ENCODE measurements around the gene ZNF805. TPM values are rescaled to one million over a fixed set of nuclear protein-coding genes. Genes with fewer than 3 reads are reported as not detected.

Gene ZNF805
- total and polyA plus RNA-seq, 2 of the 13 experiments (the other 11 are each of a cell fraction or from before 2014, with no cell fraction given) = 5.1 to 12.8 TPM

DNA sequence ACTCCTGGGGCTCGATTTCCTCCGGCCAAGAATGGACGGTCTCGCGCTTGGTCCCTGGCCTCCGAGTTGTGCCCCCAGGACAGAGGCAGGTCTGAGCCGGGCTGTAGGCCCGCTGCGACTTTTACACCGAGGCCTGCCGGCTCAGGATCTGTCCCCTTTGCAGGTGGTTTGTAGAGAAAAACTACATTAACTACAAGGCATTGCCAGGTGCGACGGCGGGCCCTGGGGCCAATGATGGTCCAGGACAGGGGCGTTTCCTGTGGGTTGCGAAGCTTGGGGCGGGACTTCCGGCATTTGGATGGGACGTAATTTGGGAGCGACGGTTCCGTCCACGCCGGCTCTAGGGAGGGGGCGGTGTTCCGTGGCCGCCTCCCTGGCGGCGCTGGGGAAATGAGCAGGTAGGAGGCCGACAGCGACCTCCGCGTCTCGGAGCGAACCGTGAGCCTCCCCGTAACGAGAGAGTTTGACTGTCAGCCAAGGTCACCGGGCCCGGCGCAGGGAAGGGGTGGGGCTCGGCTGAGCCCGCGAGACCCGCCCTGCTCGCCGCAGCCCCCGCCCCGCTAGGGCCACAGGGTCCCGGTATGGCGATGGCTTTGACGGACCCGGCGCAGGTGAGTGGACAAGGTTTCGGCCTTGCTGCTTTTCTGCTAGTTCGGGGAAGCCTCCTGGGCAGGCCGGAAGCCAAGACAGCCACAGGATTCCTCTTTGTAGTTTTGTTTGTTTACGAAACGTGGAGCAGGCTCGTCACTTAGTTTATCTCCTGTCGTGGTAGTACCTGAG, at the start of gene ZNF805 (continued):
- TF ChIP-seq, protein P1, sequence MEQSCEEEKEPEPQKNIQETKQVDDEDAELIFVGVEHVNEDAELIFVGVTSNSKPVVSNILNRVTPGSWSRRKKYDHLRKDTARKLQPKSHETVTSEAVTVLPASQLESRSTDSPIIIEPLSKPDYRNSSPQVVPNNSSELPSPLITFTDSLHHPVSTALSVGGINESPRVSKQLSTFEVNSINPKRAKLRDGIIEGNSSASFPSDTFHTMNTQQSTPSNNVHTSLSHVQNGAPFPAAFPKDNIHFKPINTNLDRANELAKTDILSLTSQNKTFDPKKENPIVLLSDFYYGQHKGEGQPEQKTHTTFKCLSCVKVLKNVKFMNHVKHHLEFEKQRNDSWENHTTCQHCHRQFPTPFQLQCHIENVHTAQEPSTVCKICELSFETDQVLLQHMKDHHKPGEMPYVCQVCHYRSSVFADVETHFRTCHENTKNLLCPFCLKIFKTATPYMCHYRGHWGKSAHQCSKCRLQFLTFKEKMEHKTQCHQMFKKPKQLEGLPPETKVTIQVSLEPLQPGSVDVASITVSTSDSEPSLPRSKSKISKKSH (CRISPR knock-in tag; IDR thresholded peaks at IDR 0.05; ENCODE audit: borderline replicate concordance) = 0 out of 2 replicates have a peak, but pooled peaks have one; percentile 39
- TF ChIP-seq POGZ (CRISPR knock-in tag; IDR thresholded peaks at IDR 0.05) (peak; percentile 91), HNRNPLL (IDR thresholded peaks at IDR 0.05; ENCODE audit: low read depth, low read length, poor library complexity, severe bottlenecking) (peak; percentile 57), ZNF337 (CRISPR knock-in tag; IDR thresholded peaks at IDR 0.05; ENCODE audit: borderline replicate concordance, low read depth) (no peak), NBN (conservative IDR thresholded peaks at IDR 0.05) (no peak)
- TF ChIP-seq, protein P2, sequence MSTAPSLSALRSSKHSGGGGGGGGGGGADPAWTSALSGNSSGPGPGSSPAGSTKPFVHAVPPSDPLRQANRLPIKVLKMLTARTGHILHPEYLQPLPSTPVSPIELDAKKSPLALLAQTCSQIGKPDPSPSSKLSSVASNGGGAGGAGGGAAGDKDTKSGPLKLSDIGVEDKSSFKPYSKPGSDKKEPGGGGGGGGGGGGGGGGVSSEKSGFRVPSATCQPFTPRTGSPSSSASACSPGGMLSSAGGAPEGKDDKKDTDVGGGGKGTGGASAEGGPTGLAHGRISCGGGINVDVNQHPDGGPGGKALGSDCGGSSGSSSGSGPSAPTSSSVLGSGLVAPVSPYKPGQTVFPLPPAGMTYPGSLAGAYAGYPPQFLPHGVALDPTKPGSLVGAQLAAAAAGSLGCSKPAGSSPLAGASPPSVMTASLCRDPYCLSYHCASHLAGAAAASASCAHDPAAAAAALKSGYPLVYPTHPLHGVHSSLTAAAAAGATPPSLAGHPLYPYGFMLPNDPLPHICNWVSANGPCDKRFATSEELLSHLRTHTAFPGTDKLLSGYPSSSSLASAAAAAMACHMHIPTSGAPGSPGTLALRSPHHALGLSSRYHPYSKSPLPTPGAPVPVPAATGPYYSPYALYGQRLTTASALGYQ (CRISPR knock-in tag; IDR thresholded peaks at IDR 0.05) = peak; percentile 38; the same call in 1 of the 2 replicates
- TF ChIP-seq, protein P3, sequence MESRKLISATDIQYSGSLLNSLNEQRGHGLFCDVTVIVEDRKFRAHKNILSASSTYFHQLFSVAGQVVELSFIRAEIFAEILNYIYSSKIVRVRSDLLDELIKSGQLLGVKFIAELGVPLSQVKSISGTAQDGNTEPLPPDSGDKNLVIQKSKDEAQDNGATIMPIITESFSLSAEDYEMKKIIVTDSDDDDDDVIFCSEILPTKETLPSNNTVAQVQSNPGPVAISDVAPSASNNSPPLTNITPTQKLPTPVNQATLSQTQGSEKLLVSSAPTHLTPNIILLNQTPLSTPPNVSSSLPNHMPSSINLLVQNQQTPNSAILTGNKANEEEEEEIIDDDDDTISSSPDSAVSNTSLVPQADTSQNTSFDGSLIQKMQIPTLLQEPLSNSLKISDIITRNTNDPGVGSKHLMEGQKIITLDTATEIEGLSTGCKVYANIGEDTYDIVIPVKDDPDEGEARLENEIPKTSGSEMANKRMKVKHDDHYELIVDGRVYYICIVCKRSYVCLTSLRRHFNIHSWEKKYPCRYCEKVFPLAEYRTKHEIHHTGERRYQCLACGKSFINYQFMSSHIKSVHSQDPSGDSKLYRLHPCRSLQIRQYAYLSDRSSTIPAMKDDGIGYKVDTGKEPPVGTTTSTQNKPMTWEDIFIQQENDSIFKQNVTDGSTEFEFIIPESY (CRISPR knock-in tag; IDR thresholded peaks at IDR 0.05) = no peak
- TF ChIP-seq, protein P4, sequence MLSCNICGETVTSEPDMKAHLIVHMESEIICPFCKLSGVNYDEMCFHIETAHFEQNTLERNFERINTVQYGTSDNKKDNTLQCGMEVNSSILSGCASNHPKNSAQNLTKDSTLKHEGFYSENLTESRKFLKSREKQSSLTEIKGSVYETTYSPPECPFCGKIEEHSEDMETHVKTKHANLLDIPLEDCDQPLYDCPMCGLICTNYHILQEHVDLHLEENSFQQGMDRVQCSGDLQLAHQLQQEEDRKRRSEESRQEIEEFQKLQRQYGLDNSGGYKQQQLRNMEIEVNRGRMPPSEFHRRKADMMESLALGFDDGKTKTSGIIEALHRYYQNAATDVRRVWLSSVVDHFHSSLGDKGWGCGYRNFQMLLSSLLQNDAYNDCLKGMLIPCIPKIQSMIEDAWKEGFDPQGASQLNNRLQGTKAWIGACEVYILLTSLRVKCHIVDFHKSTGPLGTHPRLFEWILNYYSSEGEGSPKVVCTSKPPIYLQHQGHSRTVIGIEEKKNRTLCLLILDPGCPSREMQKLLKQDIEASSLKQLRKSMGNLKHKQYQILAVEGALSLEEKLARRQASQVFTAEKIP (CRISPR knock-in tag; IDR thresholded peaks at IDR 0.05; ENCODE audit: borderline replicate concordance) = no peak
- TF ChIP-seq, protein P5, sequence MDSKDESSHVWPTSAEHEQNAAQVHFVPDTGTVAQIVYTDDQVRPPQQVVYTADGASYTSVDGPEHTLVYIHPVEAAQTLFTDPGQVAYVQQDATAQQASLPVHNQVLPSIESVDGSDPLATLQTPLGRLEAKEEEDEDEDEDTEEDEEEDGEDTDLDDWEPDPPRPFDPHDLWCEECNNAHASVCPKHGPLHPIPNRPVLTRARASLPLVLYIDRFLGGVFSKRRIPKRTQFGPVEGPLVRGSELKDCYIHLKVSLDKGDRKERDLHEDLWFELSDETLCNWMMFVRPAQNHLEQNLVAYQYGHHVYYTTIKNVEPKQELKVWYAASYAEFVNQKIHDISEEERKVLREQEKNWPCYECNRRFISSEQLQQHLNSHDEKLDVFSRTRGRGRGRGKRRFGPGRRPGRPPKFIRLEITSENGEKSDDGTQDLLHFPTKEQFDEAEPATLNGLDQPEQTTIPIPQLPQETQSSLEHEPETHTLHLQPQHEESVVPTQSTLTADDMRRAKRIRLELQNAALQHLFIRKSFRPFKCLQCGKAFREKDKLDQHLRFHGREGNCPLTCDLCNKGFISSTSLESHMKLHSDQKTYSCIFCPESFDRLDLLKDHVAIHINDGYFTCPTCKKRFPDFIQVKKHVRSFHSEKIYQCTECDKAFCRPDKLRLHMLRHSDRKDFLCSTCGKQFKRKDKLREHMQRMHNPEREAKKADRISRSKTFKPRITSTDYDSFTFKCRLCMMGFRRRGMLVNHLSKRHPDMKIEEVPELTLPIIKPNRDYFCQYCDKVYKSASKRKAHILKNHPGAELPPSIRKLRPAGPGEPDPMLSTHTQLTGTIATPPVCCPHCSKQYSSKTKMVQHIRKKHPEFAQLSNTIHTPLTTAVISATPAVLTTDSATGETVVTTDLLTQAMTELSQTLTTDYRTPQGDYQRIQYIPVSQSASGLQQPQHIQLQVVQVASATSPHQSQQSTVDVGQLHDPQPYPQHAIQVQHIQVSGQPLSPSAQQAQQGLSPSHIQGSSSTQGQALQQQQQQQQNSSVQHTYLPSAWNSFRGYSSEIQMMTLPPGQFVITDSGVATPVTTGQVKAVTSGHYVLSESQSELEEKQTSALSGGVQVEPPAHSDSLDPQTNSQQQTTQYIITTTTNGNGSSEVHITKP (CRISPR knock-in tag; IDR thresholded peaks at IDR 0.05; ENCODE audit: low read depth) = peak; percentile 69; the same call in 1 of the 2 replicates
- TF ChIP-seq, protein P6, sequence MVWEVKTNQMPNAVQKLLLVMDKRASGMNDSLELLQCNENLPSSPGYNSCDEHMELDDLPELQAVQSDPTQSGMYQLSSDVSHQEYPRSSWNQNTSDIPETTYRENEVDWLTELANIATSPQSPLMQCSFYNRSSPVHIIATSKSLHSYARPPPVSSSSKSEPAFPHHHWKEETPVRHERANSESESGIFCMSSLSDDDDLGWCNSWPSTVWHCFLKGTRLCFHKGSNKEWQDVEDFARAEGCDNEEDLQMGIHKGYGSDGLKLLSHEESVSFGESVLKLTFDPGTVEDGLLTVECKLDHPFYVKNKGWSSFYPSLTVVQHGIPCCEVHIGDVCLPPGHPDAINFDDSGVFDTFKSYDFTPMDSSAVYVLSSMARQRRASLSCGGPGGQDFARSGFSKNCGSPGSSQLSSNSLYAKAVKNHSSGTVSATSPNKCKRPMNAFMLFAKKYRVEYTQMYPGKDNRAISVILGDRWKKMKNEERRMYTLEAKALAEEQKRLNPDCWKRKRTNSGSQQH (CRISPR knock-in tag; IDR thresholded peaks at IDR 0.05; ENCODE audit: low read depth) = no peak
- TF ChIP-seq, protein P7, sequence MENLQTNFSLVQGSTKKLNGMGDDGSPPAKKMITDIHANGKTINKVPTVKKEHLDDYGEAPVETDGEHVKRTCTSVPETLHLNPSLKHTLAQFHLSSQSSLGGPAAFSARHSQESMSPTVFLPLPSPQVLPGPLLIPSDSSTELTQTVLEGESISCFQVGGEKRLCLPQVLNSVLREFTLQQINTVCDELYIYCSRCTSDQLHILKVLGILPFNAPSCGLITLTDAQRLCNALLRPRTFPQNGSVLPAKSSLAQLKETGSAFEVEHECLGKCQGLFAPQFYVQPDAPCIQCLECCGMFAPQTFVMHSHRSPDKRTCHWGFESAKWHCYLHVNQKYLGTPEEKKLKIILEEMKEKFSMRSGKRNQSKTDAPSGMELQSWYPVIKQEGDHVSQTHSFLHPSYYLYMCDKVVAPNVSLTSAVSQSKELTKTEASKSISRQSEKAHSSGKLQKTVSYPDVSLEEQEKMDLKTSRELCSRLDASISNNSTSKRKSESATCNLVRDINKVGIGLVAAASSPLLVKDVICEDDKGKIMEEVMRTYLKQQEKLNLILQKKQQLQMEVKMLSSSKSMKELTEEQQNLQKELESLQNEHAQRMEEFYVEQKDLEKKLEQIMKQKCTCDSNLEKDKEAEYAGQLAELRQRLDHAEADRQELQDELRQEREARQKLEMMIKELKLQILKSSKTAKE (CRISPR knock-in tag; IDR thresholded peaks at IDR 0.05; ENCODE audit: borderline replicate concordance) = no peak

All from HepG2 (cell line).